Measurements from ENCODE around the gene TRIM34.
"Not testable (repeated sequence)": the region's sequence is repeated elsewhere in the genome, so short reads cannot be mapped to it uniquely, and the experiment has no call there.

Gene TRIM34, protein sequence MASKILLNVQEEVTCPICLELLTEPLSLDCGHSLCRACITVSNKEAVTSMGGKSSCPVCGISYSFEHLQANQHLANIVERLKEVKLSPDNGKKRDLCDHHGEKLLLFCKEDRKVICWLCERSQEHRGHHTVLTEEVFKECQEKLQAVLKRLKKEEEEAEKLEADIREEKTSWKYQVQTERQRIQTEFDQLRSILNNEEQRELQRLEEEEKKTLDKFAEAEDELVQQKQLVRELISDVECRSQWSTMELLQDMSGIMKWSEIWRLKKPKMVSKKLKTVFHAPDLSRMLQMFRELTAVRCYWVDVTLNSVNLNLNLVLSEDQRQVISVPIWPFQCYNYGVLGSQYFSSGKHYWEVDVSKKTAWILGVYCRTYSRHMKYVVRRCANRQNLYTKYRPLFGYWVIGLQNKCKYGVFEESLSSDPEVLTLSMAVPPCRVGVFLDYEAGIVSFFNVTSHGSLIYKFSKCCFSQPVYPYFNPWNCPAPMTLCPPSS

DNA sequence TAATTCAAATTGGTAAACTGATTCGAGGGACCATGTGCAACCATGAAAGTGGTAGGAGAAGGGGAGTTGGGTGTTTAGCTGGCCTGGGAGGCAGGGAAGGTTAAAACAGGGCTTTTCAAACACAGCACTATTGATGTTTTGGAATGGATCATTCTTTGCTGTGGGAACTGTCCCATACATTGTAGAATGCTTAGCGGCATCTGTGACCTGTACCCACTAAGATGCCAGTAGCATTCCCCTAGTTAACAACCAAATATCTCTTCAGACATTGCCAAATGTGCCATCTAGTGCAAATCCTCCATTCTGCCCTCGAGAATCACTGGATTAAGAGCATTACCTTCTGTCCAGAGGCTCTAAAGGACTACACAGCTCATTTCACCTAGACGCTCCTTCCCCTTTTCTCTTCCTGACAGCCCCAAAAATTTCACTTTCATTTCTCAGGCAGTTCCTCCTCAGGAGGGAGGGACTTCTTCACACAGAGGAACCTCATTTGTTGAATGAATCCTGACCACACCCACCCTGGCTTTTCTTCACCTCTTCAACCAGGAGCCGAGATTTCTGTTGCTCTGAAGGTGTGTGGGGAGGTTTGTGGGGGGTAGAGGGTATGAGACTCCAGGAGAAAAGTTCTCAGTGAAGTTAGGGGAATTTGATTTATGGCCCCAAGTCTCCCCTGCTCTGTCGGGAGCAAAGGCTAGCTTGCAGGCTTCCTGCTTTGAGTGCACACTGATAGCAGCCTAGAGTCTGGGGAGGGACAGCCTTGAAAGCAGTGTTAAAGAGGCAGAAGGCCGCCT is at the start of gene TRIM34:
Gene TRIM34, plus strand, starts transcription at position 513 of the 791 bp plus-strand sequence. CDS start 7,331 bp downstream, outside the sequence.
- DNase-seq = no peak

DNA sequence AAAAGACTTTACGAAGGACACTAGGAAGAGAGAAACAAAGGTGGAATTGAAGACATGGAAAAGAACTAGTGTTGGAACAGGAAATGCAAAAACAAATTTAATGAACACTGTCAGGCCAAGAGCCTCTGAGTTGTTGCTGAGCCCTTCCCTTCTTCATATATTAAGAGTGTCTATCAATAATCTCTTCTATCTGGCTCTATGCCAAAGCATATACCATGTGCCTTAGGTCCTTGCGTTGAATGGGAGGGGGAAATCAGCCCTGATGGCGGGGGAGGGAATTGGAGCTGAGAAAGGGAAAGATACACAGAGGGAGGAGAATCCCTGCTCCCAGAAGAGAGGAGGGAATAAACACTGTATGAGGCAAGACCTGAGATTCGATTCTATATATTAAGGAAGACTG is 49.6 kb upstream of the TRIM34 start:
- DNase-seq = peak; percentile 3

DNA sequence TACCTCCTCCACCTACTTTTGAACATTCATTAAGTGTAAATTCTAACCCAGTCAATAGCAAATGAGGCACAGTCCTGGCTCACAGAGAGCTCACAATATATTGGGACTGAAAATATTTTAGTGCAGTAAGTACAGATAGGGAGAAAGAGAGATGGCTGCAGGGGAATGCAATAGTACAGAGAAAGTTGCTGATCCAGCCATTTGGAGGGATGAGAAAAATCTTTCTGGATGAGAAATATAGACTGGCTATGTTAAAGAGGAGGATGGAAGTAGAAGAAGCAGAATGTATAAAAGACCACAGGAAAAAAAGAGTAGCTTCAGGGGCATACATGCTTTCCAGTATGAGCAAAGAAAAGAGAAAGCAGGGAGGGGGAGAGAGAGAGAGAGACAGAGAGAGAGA is 47.7 kb upstream of the TRIM34 start:
- no peak for DNase-seq

DNA sequence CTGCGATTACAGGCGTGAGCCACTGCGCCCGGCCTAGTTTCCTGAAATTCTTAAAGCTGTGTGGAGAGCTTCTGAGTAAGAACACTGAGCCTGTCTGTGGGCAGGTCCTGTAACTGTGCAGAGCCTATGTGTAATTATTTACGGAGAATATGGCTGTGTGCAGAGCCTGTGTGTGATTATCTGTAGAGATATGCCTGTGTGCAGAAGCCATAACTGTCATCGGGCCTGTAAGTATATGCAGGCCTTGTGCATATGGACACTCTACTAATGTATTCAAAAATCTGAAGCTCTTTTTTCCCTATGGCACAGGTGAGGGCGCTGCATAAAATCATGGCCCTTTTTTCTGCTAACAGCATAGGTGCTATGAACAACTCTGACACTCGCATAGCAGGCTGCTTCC is 44.2 kb upstream of the TRIM34 start, which contains the start of gene OR52B6:
Gene OR52B6, plus strand, starts transcription at position 301 of the 400 bp plus-strand sequence. Its CDS starts 0 bp downstream, at position 301.
- DNase-seq = no peak

DNA sequence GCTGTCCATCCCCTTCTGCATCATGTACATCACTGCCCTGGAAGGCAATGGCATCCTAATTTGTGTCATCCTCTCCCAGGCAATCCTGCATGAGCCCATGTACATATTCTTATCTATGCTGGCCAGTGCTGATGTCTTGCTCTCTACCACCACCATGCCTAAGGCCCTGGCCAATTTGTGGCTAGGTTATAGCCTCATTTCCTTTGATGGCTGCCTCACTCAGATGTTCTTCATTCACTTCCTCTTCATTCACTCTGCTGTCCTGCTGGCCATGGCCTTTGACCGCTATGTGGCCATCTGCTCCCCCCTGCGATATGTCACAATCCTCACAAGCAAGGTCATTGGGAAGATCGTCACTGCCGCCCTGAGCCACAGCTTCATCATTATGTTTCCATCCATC is 43.8 kb upstream of the TRIM34 start:
- DNase-seq = no peak

DNA sequence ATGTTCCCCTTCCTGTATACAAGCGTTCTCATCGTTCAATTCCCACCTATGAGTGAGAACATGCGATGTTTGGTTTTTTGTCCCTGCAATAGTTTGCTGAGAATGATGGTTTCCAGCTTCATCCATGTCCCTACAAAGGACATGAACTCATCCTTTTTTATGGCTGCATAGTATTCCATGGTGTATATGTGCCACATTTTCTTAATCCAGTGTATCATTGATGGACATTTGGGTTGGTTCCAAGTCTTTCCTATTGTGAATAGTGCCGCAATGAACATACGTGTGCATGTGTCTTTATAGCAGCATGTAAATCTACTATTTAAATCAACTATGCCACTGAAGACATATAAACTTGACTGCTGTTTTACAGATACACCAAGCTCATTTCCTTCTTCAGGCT is 40.3 kb upstream of the TRIM34 start:
- not testable (repeated sequence) for DNase-seq

DNA sequence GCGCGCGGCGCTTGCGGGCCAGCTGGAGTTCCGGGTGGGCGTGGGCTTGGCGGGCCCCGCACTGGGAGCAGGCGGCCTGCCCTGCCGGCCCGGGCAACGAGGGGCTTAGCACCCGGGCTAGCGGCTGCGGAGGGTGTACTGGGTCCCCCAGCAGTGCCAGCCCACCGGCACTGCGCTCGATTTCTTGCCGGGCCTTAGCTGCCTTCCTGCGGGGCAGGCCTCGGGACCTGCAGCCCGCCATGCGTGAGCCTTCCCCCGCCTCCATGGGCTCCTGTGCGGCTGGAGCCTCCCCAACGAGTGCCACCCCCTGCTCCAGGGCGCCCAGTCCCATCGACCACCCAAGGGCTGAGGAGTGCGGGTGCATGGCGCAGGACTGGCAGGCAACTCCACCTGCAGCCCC is 34.9 kb upstream of the TRIM34 start:
- not testable (repeated sequence) for DNase-seq

DNA sequence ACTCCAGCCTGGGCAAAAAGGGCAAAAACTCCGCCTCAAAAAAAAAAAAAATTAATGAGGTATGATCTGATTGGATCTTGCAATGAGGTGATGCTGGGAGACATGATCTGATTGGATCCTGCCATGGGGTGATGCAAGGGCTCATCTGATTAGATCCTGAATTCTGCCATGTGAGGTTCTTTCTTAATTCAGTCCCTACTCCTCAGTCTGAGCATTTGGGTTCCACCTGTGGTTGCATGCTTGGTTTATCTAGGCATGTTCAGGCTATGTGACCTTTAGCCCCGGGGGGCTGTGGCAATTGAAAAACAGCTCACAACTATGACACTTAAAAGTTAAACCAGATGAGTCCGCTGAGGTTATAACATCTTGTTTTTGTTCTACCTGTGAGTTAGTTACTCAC is 33.2 kb upstream of the TRIM34 start:
- no peak for DNase-seq

DNA sequence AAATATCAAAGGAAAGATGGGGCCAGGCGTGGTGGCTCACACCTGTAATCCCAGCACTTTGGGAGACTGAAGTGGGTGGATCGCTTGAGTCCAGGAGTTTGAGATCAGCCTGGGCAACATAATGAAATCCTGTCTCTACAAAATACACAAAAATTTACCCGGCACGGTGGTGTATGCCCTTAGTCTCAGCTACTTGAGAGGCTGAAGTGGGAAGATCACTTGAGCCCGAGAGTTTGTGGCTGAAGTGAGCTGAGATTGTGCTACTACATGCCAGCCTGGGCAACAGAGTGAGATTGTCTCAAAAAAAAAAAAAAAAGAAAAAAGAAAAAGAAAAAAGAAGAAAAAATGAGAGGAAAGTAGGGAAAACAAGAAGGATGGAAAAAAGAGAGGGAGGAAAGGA is 32.2 kb upstream of the TRIM34 start:
- DNase-seq = no peak

DNA sequence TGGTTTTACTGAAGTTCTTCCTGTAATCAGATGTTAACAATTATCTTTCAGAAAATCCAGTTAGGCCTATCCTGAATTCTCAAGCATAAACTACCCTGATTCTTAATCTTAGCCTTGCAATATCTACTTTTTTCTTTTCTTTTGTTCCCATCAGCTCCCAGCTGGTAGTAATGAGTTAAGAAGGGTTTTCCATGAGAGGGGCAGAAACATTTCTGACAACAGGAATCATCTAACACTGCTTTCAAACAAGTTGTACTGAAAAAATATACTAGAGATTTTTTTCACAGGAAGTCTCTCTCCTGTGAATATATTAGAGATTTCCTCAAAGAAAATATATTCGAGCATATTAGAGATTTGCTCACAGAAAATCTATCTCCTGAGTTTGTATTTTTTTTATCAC is 31.7 kb upstream of the TRIM34 start:
- no peak for DNase-seq

DNA sequence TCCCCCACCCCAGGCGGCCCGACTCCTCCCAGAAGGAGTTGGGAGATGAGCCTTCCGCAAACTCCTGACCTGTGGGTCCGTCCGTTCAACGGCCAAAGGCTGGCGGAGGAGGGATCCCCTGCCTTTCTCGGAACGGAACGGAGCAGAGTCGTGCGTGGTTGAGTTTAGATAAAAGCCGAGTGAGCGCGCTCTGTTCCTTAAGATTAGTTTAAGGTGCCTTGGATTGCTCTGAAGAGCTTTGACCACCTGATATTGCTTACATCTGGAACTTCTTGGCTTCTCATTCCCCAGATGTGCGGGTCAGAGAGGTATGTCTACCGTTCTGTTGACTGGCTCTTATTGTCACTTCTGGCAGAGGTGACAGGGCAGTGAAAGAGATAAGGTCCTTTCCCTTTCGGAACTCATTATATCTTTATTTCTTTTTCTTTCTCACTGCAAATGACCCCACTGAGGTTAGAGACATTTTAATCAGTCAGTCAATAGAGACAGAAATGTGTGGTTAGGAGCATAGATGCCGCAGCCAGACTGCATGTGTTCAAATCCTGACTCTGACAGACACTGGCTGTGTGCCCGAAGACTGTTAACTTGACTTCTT is 28.1 kb upstream of the TRIM34 start, which contains the start of gene TRIM6:
Gene TRIM6, plus strand, starts transcription at position 31 of the 595 bp plus-strand sequence. Its CDS starts 261 bp downstream, at position 292.
- DNase-seq = peak; percentile 1

DNA sequence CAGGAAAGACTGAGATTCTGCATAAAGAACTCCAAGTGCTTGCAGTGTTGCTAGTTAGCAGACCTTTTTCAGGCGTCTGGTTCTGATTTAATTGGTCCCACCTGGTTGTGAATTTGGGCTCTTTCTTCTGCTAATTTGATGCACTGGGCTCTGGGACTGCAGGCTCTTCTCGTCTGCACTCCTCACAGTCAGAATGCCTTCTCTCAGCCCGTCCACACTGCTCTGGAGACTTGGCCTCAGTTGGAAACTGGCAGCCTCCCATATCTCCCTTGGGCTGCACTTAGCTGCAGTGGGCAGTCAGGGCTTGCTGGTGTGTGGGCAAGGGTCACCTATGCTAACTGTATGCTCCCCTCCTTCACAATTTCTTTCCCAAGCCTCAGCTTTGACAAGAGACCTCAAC is 26.8 kb upstream of the TRIM34 start:
- DNase-seq = no peak

DNA sequence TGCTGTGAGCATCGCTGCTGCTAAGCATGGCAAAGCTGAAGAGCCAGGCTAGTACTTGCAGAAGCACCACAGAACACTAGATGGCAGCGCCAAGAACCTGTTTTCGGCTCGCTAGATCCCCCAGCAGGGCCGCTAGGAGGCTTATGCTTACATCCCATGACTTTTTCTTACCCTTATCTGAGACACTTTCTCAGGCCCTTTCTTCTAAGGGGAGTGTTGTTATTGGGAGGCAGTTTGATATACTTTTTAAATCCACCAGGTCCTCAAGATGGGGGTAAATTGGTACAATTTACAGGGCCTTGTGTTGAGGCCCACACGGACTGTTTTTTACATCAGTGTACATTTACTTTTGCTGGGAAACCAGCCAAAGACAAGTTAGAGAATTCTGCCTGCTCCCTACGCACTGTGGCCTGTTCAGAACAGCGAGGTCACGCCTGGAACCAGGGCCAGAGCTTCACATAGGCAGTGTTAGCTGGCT is 24.4 kb upstream of the TRIM34 start:
- DNase-seq = peak; percentile 3

DNA sequence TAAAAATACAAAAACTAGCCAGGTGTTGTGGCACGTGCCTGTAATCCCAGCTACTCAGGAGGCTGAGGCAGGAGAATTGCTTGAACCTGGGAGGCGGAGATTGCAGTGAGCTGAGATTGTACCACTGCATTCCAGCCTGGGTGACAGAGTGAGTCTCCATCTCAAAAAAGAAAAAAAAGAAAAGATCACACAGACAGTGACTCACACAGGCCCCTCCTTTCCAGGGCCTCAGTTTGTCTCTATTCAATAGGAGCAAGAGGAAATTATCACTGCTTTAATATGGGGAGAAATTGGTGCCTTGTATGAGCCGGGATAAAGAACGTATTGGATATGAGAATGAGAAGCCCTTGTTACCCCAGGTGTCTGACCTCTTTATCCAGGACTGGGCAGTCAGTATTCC is 22.0 kb upstream of the TRIM34 start:
- DNase-seq = not testable (repeated sequence)

DNA sequence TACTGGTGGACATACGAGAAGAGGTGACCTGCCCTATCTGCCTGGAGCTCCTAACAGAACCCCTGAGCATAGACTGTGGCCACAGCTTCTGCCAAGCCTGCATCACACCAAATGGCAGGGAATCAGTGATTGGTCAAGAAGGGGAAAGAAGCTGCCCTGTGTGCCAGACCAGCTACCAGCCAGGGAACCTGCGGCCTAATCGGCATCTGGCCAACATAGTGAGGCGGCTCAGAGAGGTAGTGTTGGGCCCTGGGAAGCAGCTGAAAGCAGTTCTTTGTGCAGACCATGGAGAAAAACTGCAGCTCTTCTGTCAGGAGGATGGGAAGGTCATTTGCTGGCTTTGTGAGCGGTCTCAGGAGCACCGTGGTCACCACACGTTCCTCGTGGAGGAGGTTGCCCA is 21.5 kb upstream of the TRIM34 start:
- DNase-seq = no peak

DNA sequence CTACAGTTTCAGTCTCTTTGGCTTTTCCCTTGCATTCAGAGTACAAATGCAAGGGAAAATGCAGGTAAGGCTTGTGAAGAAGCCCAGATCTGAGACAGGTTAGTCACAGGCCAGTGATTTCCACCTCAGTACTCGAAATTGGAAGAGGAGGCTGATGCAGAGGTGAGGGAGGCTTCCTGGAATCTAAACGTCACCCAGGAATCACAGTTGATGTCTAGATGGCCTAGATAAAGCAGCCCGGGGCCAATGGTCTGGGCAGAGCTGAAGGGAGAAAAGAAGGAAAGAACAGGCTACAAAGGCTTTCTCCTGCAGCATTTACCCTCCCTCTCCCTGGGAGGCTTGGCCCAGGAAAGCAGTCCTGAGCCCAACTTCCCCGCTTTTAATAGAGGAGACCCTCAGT is 19.9 kb upstream of the TRIM34 start:
- no peak for DNase-seq

DNA sequence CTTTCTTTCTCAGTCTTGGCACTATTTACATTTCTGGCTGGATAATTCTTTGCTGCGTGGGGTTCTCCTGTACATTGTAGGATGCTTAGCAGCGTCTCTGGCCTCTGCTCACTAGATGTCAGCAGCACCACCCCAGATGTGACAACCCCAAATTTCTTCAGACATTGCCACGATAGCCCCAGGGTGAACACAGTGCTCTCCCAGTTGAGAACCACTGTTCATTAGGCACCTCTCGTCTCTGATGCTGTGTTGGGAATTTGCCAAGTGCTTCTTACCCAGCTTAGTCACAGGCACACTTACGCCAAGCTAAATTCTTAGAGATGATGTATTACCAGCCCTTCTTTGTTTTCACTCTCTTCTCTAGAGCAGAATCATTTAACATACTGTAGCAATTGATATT is 19.0 kb upstream of the TRIM34 start:
- no peak for DNase-seq

DNA sequence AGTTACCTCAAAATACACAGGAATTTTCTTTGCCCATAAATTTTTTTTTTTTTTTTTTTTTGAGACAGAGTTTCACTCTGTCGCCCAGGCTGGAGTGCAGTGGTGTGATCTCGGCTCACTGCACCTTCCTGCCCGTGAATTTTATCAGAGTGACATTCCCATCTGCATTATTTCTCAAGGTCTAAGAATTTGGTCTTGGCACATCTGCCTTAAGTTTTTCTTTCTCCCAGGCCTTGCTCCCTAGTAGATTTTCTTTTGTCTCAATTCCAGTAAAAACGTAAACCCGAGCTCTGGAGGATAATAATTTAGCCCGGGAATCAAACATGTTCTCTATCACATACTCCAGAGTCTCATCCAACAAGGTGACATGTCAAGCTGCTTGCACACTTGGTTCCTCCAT is 16.0 kb upstream of the TRIM34 start:
- DNase-seq = no peak

DNA sequence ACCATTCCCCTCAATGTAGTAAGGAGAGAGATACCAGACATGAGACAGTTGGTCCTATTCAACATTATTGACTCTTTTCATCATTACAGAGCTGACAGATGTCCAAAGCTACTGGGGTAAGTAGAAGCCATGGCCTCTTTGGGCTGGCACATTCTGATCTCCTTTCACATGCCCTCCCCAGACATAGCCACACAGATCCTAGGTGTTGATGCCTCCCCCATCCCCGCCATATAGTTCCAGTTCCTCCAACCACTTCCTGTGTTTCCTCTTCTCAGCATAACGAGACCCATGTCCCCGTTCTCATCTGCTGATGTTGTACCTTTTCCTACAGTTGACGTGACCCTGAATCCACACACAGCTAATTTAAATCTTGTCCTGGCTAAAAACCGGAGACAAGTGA is 14.4 kb upstream of the TRIM34 start:
- DNase-seq = no peak

DNA sequence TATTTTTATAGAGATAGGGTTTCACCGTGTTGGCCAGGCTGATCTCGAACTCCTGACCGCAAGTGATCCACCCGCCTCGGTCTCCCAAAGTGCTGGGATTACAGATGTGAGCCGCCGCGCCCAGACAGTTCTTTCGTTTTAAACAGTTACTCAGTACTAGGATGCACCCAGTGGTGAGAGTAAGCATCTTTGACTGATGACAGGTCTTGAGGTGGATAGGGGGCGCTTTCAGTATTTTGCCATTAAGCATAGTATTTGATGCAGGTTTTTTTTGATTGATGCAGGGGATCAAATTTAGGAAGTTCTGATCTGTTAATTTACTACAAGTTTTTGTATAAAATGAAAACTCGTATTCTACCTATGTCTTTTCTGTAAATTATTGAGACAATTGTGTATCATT is 13.2 kb upstream of the TRIM34 start:
- DNase-seq = no peak

DNA sequence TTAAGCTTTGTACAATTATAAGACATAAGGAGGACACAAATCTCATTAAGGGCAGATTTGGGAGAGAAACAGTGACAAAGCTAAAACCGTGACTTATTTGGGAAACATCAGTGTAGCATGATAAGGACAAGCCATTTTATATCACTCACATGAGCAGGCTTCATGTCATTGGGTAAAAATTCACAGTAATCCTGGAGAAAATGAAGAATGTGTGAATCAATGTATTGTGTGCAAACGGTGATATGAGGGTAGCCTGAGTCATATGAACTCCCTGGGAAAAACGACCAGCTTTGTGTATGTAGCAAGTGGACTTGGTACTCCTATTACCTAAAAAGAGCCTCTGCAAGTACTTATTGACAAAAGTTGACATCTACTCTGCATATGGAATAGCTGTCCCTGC is 6.0 kb upstream of the TRIM34 start:
- no peak for DNase-seq

DNA sequence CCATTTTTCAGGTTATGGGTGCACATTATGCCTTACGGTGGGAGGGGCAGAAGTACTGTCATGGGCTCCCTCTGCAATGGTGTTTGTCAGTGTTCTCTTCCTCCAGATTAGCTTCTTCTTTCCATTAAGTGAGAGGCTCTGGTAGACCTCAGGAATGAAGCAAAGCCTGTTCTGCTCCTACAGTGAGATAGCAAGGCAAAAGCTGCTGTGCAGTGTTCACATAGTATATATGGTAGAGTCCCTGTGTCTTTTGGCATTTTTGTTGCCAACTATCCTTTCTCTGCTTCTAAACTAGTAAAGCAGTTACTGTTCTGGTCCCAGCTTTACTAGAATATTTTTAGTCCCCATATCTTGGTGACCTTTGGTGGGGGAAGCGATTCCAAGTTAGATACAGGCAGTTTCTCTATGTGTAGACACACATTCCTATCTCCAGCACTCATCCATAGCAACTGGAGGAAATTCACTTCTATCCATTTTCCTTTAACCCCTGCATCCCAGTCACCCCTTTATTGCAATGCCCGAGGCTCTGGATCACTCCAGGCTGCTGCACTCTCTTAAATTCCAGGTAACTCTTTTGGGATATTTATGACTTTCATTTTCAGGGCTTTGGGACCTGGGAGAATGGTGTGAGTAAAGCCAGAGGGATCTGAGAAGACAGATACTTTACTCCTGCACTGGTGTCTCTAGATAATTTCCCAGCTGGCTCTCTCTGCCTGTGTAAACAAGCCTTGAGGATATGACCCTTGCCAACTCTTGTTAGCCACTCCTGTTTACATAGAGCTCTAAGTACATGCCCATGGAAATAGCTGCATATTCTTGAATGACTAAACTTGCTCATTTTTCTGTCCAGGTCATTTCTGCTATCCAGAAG is 3.9 kb upstream of the TRIM34 start:
- DNase-seq = peak; percentile 26

All from NCI-H510A (cell line).